ENCODE measurements around the gene ACTN4.
"Not testable (repeated sequence)": the region's sequence is repeated elsewhere in the genome, so short reads cannot be mapped to it uniquely, and the experiment has no call there.

The ACTN4 gene

DNA sequence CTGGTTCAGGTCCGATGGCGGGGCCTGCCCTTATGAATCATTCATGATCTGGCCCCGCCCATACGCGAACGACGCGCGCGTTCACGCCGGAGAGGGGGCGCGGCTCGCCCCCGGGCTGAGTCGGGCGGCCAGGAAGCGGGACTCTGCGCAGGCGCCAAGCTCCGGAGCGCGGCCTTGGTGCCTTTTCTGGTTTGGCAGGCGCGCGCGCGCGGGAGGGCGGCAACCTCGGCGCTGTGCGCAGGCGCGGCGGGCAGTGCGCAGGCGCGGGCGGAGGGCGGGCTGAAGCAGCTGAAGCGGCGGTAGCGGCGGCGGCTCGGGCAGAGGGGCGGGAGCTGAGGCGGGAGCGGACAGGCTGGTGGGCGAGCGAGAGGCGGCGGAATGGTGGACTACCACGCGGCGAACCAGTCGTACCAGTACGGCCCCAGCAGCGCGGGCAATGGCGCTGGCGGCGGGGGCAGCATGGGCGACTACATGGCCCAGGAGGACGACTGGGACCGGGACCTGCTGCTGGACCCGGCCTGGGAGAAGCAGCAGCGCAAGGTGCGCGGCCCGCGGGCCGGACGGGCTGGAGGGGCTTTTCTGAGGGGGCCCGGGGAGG lies at the start of gene ACTN4:
Gene ACTN4 (plus strand): TSS at position 282 of the 598 bp plus-strand sequence. CDS start 97 bp downstream, at position 379.
- H3K4me3 ChIP-seq (replicated peaks; ENCODE audit: low read depth, low read length) = peak within 1 kb of the TSS; percentile 98
- TF ChIP-seq, protein P1, sequence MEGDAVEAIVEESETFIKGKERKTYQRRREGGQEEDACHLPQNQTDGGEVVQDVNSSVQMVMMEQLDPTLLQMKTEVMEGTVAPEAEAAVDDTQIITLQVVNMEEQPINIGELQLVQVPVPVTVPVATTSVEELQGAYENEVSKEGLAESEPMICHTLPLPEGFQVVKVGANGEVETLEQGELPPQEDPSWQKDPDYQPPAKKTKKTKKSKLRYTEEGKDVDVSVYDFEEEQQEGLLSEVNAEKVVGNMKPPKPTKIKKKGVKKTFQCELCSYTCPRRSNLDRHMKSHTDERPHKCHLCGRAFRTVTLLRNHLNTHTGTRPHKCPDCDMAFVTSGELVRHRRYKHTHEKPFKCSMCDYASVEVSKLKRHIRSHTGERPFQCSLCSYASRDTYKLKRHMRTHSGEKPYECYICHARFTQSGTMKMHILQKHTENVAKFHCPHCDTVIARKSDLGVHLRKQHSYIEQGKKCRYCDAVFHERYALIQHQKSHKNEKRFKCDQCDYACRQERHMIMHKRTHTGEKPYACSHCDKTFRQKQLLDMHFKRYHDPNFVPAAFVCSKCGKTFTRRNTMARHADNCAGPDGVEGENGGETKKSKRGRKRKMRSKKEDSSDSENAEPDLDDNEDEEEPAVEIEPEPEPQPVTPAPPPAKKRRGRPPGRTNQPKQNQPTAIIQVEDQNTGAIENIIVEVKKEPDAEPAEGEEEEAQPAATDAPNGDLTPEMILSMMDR (IDR thresholded peaks at IDR 0.05; ENCODE audit: low read length, missing control alignments) = no peak
- peak; percentile 97 for DNase-seq (ENCODE audit: low read depth)

DNA sequence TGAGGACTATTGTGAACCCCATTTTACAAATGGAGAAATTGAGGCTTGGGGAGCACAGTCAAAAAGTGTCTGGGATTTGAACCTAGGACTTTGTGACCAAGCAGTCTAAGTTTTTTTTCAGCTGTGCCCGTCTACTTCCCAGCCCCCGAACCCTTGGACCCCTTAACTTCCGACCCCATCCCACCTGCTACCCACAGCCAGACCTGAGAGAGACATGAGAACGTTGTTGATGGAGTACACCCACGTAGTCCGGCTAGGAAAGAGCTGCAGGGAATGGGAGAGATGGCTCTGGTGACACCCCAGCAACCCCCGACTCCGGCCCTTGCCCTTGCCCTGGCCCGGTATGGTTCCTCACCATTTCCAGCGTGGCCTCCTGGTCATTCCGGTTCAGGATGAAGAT lies 47.7 kb upstream of the ACTN4 start:
- TF ChIP-seq, protein P1 (IDR thresholded peaks at IDR 0.05; ENCODE audit: low read length, missing control alignments) = no peak
- no peak for DNase-seq (ENCODE audit: low read depth)
- no peak overlapping the region for H3K4me3 ChIP-seq (replicated peaks; ENCODE audit: low read depth, low read length)

DNA sequence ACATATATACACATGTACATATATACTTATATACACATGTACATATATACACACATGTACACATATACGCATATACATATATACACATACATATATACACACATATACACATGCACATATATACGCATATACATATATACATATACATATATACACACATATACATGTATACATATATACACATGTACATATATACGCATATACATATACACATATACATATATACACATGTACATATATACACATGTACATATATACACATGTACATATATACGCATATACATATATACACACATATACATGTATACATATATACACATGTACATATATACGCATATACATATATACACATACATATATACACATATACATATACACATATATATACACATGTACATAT lies 44.6 kb upstream of the ACTN4 start:
- DNase-seq (ENCODE audit: low read depth); H3K4me3 ChIP-seq (replicated peaks; ENCODE audit: low read depth, low read length): not testable (repeated sequence)

DNA sequence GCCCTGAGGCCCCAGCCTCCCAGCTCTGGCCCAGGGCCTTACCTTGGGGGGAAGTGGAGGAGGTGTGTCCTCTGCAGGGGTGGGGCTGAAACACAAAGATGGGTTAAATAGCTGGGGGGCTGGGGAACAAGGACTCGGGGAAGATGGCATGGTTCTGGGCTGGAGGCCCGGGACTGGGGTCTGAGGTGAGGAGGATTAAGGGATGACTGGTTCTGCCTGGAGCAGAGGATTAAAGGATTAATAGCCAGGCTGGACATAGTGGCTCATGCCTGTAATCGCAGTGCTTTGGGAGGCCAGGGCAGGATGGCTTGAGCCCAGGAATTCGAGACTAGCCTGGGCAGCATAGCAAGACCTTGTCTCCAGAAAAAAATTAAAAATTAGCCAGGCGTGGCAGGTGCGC lies 41.3 kb upstream of the ACTN4 start:
- H3K4me3 ChIP-seq (replicated peaks; ENCODE audit: low read depth, low read length) = no peak overlapping the region
- DNase-seq (ENCODE audit: low read depth) = no peak
- TF ChIP-seq, protein P1 (IDR thresholded peaks at IDR 0.05; ENCODE audit: low read length, missing control alignments) = no peak

DNA sequence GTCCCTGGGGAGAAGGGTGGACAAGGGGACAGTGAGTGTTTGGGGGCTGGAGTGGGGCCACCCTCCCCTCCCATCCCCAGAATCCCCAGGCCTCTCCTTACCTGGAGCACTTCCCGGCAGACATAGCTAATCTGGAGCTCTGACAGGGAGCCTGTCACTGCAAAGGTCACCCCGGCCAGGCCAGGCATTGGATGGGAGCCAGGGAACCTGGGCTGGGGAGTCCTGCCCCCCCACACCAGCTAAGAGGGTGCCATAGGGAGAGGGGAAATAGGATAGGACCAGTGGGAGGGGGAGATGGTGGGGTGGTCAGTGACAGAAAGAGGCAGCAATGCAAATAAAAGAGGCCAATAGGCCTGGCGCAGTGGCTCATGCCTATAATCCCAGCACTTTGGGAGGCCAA lies 33.2 kb upstream of the ACTN4 start:
- H3K4me3 ChIP-seq (replicated peaks; ENCODE audit: low read depth, low read length) = no peak overlapping the region
- DNase-seq (ENCODE audit: low read depth) = no peak
- TF ChIP-seq, protein P1 (IDR thresholded peaks at IDR 0.05; ENCODE audit: low read length, missing control alignments) = no peak

DNA sequence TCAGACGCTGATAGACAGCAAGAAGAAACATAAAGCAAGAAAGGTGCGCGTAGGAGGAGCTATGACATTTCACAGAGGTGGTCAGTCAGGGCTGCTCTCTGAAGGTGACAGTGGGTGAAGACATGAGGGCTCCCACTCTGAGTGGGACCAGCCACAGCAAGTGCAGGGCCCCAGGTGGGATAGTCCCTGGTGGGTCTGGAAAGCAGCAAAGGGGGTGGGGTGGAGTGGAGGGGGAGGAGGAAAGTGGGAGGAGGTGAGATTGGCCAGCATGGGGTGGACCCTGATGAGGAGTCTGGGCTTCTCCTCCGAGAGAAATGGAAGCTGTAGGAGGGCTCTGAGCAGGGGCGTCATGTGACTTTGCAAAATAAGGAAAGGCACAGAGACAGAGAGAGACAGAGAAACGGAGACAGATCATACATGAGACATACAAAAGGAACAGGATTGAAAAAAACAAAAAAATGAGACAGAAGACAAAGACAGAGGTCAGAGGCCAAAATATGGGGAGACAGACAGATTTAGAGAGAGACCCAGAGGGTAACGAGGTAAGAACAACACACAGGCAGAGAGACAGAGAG lies 32.4 kb upstream of the ACTN4 start:
- TF ChIP-seq, protein P1 (IDR thresholded peaks at IDR 0.05; ENCODE audit: low read length, missing control alignments) = no peak
- DNase-seq (ENCODE audit: low read depth) = no peak
- no peak overlapping the region for H3K4me3 ChIP-seq (replicated peaks; ENCODE audit: low read depth, low read length)

DNA sequence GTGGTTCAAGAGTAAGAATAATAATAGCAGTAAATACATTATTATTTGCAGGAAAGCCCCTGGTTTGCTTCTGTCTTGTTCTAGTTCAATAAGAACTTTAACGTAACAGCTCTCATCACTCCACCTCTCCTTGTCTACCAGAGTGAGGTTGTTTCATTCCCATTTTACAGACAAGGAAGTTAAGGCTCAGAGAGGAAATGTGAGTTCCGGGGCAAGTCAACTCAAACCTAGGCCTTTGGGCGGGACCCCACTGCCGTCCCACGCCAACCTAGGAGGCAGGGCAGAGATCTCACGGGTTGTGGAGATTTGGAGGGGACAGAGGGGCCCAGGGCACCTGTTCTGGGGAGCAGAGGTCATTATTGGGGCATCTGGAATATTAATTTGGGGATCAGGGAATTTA lies 31.2 kb upstream of the ACTN4 start:
- H3K4me3 ChIP-seq (replicated peaks; ENCODE audit: low read depth, low read length) = no peak overlapping the region
- TF ChIP-seq, protein P1 (IDR thresholded peaks at IDR 0.05; ENCODE audit: low read length, missing control alignments) = no peak
- no peak for DNase-seq (ENCODE audit: low read depth)

Data from fibroblast of pulmonary artery (primary cell).